BE2C (cell line): ENCODE data around the gene ANKIB1.
A peak's percentile ranks its signal among the peaks of the same experiment; 100 is the strongest.

Source experiments
- DNase-seq: peaks from one replicate; pipeline ENCODE4 v3.0.0-alpha.2; 2020
- H3K27me3 ChIP-seq: fragments of 250-450 bp; sonication (Bioruptor Pico); 2 replicates; pipeline ENCODE4 v1.5.1; 2020; ENCODE audit warnings: mild to moderate bottlenecking
- H3K36me3 ChIP-seq: fragments of 250-450 bp; sonication (Bioruptor Pico); 2 replicates; pipeline ENCODE4 v1.5.1; 2020; ENCODE audit warnings: mild to moderate bottlenecking
- H3K4me1 ChIP-seq: fragments of 250-450 bp; sonication (Bioruptor Pico); 2 replicates; pipeline ENCODE4 v1.5.1; 2020
- H3K4me3 ChIP-seq: 2 replicates; pipeline ENCODE4 v1.5.1; 2011; ENCODE audit warnings: low read depth, low read length
- H3K9me3 ChIP-seq: fragments of 250-450 bp; sonication (Bioruptor Pico); 2 replicates; pipeline ENCODE4 v1.5.1; 2020
- TF ChIP-seq, protein P1 (sequence below): IDR thresholded peaks from 2 replicates; pipeline ENCODE4 v1.5.1; 2012; ENCODE audit warnings: mild to moderate bottlenecking, low read depth, low read length

ANKIB1 gene

DNA sequence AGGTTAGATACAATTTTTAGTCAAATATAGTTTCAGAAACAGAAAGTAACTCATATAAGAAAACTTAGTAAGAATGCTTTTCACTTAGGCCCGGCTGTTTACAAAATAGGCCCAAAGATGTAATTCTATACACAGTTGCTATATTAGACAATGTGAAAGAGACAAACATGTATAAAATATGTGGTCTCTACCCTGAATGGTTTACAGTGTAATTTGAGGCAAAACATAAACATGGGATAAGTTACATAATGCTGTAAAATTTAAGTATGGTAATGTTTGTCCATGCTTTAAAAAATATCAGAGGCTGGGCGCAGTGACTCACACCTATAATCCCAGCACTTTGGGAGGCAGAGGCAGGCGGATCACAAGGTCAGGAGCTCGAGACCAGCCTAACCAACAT lies 18.8 kb upstream of the ANKIB1 start:
- Histone ChIP-seq H3K36me3 (peaks cover 46% of the 10 kb centered on the region), H3K4me1 (no peaks in the 10 kb centered on the region), H3K9me3 (no peaks in the 10 kb centered on the region), H3K27me3 (no peaks in the 10 kb centered on the region), H3K4me3 (no peak overlapping the region)
- no peak for DNase-seq
- TF ChIP-seq, protein P1, sequence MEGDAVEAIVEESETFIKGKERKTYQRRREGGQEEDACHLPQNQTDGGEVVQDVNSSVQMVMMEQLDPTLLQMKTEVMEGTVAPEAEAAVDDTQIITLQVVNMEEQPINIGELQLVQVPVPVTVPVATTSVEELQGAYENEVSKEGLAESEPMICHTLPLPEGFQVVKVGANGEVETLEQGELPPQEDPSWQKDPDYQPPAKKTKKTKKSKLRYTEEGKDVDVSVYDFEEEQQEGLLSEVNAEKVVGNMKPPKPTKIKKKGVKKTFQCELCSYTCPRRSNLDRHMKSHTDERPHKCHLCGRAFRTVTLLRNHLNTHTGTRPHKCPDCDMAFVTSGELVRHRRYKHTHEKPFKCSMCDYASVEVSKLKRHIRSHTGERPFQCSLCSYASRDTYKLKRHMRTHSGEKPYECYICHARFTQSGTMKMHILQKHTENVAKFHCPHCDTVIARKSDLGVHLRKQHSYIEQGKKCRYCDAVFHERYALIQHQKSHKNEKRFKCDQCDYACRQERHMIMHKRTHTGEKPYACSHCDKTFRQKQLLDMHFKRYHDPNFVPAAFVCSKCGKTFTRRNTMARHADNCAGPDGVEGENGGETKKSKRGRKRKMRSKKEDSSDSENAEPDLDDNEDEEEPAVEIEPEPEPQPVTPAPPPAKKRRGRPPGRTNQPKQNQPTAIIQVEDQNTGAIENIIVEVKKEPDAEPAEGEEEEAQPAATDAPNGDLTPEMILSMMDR = no peak

DNA sequence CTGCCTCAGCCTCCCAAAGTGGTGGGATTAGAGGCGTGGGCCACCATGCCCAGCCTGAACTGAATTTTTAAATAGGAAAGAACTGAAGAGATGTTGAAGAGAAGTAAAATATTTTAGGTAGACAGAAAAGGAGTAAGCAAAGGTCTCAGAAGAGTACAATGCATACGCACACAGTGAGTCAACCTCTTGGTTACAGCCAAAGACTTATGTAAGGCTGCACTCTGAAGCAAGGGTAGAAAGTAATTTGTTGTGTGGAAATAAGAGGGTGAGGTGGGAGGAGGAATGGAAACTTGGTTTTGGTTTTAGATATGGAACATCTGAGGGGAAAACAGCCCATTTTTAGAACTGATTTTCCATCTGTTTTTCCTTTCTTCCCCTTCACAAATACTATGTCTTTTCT lies 17.7 kb upstream of the ANKIB1 start:
- no peaks in the 10 kb centered on the region for H3K9me3 ChIP-seq
- H3K36me3 ChIP-seq = peaks cover 43% of the 10 kb centered on the region
- no peak for DNase-seq
- no peak overlapping the region for H3K4me3 ChIP-seq
- H3K4me1 ChIP-seq = no peaks in the 10 kb centered on the region
- TF ChIP-seq, protein P1 = no peak
- H3K27me3 ChIP-seq = no peaks in the 10 kb centered on the region

DNA sequence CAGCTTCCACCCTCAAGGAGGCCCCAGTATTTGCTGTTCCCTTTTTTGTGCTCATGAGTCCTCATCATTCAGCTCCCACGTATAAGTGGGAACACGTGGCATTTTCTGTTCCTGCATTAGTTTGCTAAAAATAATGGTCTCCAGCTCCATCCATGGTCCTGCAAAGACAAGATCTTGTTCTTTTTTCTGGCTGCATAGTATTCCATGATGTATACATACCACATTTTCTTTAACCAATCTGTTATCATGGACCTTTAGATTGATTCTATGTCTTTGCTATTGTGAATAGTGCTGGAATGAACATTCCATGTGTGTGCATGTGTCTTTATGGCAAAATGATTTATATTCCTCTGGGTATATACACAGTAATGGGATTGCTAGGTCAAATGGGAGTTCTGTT lies 17.0 kb upstream of the ANKIB1 start:
- H3K27me3 ChIP-seq = no peaks in the 10 kb centered on the region
- no peak overlapping the region for H3K4me3 ChIP-seq
- no peaks in the 10 kb centered on the region for H3K9me3 ChIP-seq
- DNase-seq = no peak
- TF ChIP-seq, protein P1 = no peak
- no peaks in the 10 kb centered on the region for H3K4me1 ChIP-seq
- peaks cover 47% of the 10 kb centered on the region for H3K36me3 ChIP-seq

DNA sequence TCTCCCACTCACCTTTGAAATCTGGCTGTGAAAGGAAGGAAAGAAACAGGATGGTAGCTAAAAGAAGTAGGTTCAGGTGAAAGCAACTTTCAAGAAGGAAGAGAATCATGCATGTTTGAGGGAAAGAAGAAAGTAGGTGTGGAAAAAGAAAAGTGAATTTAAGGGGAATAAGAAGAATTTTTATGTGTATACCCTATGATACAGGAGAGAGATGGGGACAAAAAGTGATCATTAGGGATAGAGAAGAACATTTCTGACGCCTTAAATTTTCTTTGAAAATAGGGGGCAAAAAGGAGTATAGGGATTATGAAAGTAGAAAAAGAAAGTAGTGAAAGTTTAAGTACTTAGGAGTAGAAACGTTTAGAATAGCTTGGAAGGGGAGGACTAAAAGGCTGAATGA lies 15.2 kb upstream of the ANKIB1 start:
- H3K9me3 ChIP-seq = no peaks in the 10 kb centered on the region
- TF ChIP-seq, protein P1 = no peak

DNA sequence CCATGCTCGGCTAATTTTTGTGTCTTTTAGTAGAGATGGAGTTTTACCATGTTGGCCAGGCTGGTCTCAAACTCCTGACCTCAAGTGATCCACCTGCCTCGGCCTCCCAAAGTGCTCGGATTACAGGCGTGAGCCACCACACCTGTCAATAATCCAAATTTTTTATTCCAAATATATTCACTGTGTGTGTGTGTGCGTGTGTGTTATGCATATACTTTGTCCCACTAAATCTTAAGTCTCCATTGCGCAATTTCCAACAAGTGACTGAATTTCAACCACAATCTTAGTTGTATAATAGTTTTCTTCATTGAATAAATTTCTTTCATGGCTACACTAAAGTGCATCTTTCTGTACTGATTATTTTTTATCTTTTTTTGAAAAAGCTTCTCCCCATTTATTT lies 2.8 kb upstream of the ANKIB1 start:
- no peaks in the 10 kb centered on the region for H3K9me3 ChIP-seq
- peaks cover 14% of the 10 kb centered on the region for H3K36me3 ChIP-seq
- H3K4me3 ChIP-seq = no peak overlapping the region
- TF ChIP-seq, protein P1 = no peak
- no peak for DNase-seq
- peaks cover 8% of the 10 kb centered on the region; the same call in 1 of the 2 replicates for H3K4me1 ChIP-seq
- no peaks in the 10 kb centered on the region for H3K27me3 ChIP-seq

More for the DNA sequence above, 15.2 kb upstream of the ANKIB1 start:
- H3K4me1 ChIP-seq = no peaks in the 10 kb centered on the region
- H3K27me3 ChIP-seq = no peaks in the 10 kb centered on the region
- peaks cover 49% of the 10 kb centered on the region for H3K36me3 ChIP-seq
- no peak for DNase-seq
- no peak overlapping the region for H3K4me3 ChIP-seq

DNA sequence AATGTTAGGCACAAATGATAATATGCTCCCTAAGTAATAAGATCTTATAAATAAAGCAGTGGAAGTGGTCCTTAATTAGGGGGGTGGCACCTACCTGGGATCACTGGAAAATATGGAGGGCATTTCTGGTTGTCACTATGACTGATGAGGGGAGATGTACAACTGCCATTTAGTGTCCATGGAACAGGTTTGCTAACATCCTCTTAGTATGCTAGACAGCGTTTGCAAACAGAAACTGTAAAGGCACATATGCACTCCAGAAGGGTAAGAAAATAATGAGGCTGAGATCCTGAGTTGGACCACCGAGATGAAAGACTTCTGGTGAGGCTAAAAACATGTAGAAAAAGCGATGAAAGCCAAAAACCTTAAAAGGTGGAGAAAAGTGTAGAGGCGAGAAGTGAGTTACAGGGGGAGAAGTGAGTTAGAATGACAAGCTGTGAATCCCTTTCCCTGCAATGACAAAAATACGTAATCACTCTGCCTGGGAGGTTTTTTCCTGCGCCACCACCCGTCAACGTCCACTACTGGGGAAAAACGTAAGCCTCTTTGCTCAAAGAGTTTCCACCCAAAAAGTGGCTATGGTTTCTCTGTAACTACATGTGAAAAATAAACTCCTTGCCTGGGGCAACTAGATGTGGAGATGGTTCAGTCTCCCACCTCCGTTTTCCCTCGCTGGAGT lies 827 bp upstream of the ANKIB1 start:
- Histone ChIP-seq H3K27me3 (no peaks in the 10 kb centered on the region), H3K4me1 (peaks cover 8% of the 10 kb centered on the region; the same call in 1 of the 2 replicates), H3K36me3 (peaks cover 5% of the 10 kb centered on the region; the same call in 1 of the 2 replicates), H3K4me3 (peak overlapping the region; percentile 94), H3K9me3 (no peaks in the 10 kb centered on the region)
- TF ChIP-seq, protein P1 = no peak
- no peak for DNase-seq
